Pancreas (tissue), 10 donors: Measurements from ENCODE around the gene CSNK1G3. TPM values are rescaled to one million over a fixed set of nuclear protein-coding genes. Genes with fewer than 3 reads are reported as not detected.
"Not testable (repeated sequence)": the region's sequence is repeated elsewhere in the genome, so short reads cannot be mapped to it uniquely, and the experiment has no call there.

Source experiments
- ATAC-seq, 4 donors: fragments of 200-7000 bp; cut with Tn5 transposase; one replicate each; pipeline versions ENCODE4 v1.8.0 to v1.9.1; 2020; ENCODE audit warnings: mild to moderate bottlenecking in 4 of 4, moderate library complexity in 4 of 4
- DNase-seq, 6 donors: peaks; one replicate each; pipeline ENCODE4 v3.0.0-alpha.2; 2020
- FAIRE-seq: peaks from 2 replicates; lab custom pipeline; 2012; peaks lifted over from hg19 to GRCh38; lab: Jason Lieb, UNC
- H3K27ac ChIP-seq, 4 donors: fragments of 200-600 bp; sonication (generic); 1 replicate in 3 of 4; 2 replicates in 1 of 4; pipeline versions ENCODE4 v1.5.0 to v1.8.0; 2020
- H3K27me3 ChIP-seq, 4 donors: fragments of 200-600 bp; one replicate each; pipeline ENCODE4 v1.8.0; 2021
- H3K36me3 ChIP-seq, 3 donors: fragments of 200-600 bp; sonication (generic) in 1 of 3; one replicate each; pipeline versions ENCODE4 v1.5.0 to v1.8.0; 2020 to 2021
- H3K4me1 ChIP-seq, 3 donors: fragments of 200-600 bp; one replicate each; pipeline ENCODE4 v1.8.0; 2021
- H3K4me3 ChIP-seq, 4 donors: fragments of 200-600 bp; sonication (generic) in 2 of 4; one replicate each; pipeline versions ENCODE4 v1.5.0 to v1.8.0; 2020 to 2021
- H3K9me3 ChIP-seq, 4 donors: fragments of 200-600 bp; one replicate each; pipeline ENCODE4 v1.8.0; 2021
- CTCF ChIP-seq, 4 donors: fragments of 200-600 bp; sonication (generic) in 3 of 4; IDR thresholded peaks; one replicate each; pipeline versions ENCODE4 v1.5.0 to v1.8.0; 2021; ENCODE audit warnings: antibody characterized with exemption in 4 of 4
- WGBS, 2 donors: extraction: QIAGEN DNeasy Blood & Tissue Kit; methylation state at CpG; one replicate each; pipeline ENCODE4 v1.1.7; 2013; 5-methylcytosine and 5-hydroxymethylcytosine counted together
- intact Hi-C, 3 donors: fragments of 100-400 bp; cut with DNase I; formaldehyde crosslinking; loops; one replicate each; pipeline versions ENCODE4 v1.11.1 to v1.14.2; 2022
- polyA plus RNA-seq, 2 donors: library from polyadenylated mRNA; stranded (reverse); fragments of 200-250 nt; gene quantifications; one replicate each; pipeline ENCODE4 v1.2.3, GENCODE V29; 2013
- total RNA-seq, 6 donors: library from RNA; stranded (reverse); fragmentation: NEBNext Ultra II Directional in 4 of 6; extraction: Animal tissue kit (Norgen Biotek cat#: 25700) in 4 of 6; gene quantifications; one replicate each; pipeline versions ENCODE4 v1.2.1 to v1.2.4, GENCODE V29; 2021 to 2023
- donor health status: healthy with polysubstance abuse.
- donor health status: DM: no; HTN: no; CAD: no; lungs with moderate emphysema.
- donor health status: DM: no; HTN: no; CAD: no.
- donor health status: control.
- donor health status: control.
- donor health status: Bipolar disorder and iron deficiency.
- donor health status: DM: yes; HTN: yes; CAD: no.
- donor health status: DM: no; HTN: no; CAD: no.
- donor health status: DM: no; HTN: no; CAD: no.
- donor health status: DM: yes; HTN: yes; CAD: no.

Gene CSNK1G3
- total and polyA plus RNA-seq, 8 donors = 3.9 to 29.0 (median 13.9) TPM

- no peak for TF ChIP-seq CTCF (IDR thresholded peaks at IDR 0.05)
- ATAC-seq (peak in 2 of 4 donors; percentile 32 to 43), FAIRE-seq (no peak), DNase-seq (no peak)
- H3K4me3 ChIP-seq = no peak overlapping the region
- H3K9me3 ChIP-seq = no peaks in the 10 kb centered on the region
- H3K27ac ChIP-seq = no peak overlapping the region
- intact Hi-C loops = no loop called here
- H3K36me3 ChIP-seq = no peaks in the 10 kb centered on the region
- H3K4me1 ChIP-seq = peaks cover 0 to 7% (median 0%) of the 10 kb centered on the region in 3 donors
- H3K27me3 ChIP-seq = no peaks in the 10 kb centered on the region
- 67 to 73% methylated on average over 7 of the region's 7 CpGs for WGBS, 2 donors
Observed at GRCh38 chr5:123486951-123487655, 24.9 kb upstream of the CSNK1G3 start.

- DNase-seq (no peak), ATAC-seq (no peak), FAIRE-seq (no peak)
- no peaks in the 10 kb centered on the region for H3K4me1 ChIP-seq
- H3K9me3 ChIP-seq = no peaks in the 10 kb centered on the region
- H3K27me3 ChIP-seq = no peaks in the 10 kb centered on the region
- intact Hi-C loops = no loop called here
- H3K27ac ChIP-seq = no peak overlapping the region
- no peak overlapping the region for H3K4me3 ChIP-seq
- no peak for TF ChIP-seq CTCF (IDR thresholded peaks at IDR 0.05)
- WGBS, 2 donors = 83 to 88% methylated on average over 5 of the region's 5 CpGs
- H3K36me3 ChIP-seq = no peaks in the 10 kb centered on the region
Observed at GRCh38 chr5:123490974-123491373, 21.0 kb upstream of the CSNK1G3 start.

GRCh38 chr5:123495211-123495610 is 16.8 kb upstream of the CSNK1G3 start:
- 94 to 96% methylated on average over 2 of the region's 2 CpGs for WGBS, 2 donors
- H3K4me3 ChIP-seq, H3K27me3 ChIP-seq, H3K36me3 ChIP-seq, DNase-seq, ATAC-seq, H3K27ac ChIP-seq, H3K9me3 ChIP-seq, FAIRE-seq, intact Hi-C loops, H3K4me1 ChIP-seq: not testable (repeated sequence)

- no peaks in the 10 kb centered on the region for H3K4me1 ChIP-seq
- intact Hi-C loops = no loop called here
- DNase-seq (peak; percentile 19 to 71 (median 61)), FAIRE-seq (no peak), ATAC-seq (peak; percentile 68 to 91 (median 86))
- 28 to 40% methylated on average over 3 of the region's 3 CpGs for WGBS, 2 donors
- TF ChIP-seq CTCF (IDR thresholded peaks at IDR 0.05) = no peak
- H3K27me3 ChIP-seq = no peaks in the 10 kb centered on the region
- H3K4me3 ChIP-seq = no peak overlapping the region
- H3K27ac ChIP-seq = no peak overlapping the region
- no peaks in the 10 kb centered on the region for H3K9me3 ChIP-seq
- no peaks in the 10 kb centered on the region for H3K36me3 ChIP-seq
Observed at GRCh38 chr5:123496892-123497291, 15.1 kb upstream of the CSNK1G3 start.

- ATAC-seq = no peak
- no peak for TF ChIP-seq CTCF (IDR thresholded peaks at IDR 0.05)
Observed at GRCh38 chr5:123500471-123500870, 11.5 kb upstream of the CSNK1G3 start.

More at GRCh38 chr5:123500471-123500870, 11.5 kb upstream of the CSNK1G3 start:
- FAIRE-seq (no peak), DNase-seq (no peak)
- no peaks in the 10 kb centered on the region for H3K9me3 ChIP-seq
- H3K36me3 ChIP-seq = no peaks in the 10 kb centered on the region
- no peak overlapping the region for H3K27ac ChIP-seq
- WGBS, 2 donors = 91 to 95% methylated on average over 4 of the region's 4 CpGs
- no peak overlapping the region for H3K4me3 ChIP-seq
- intact Hi-C loops = no loop called here
- H3K4me1 ChIP-seq = no peaks in the 10 kb centered on the region
- H3K27me3 ChIP-seq = no peaks in the 10 kb centered on the region
